Upper lobe of right lung (tissue), 1 donor: ENCODE measurements around the gene GALNTL6. TPM values are rescaled to one million over a fixed set of nuclear protein-coding genes. Genes with fewer than 3 reads are reported as not detected.

Experiments used
- ATAC-seq: fragments of 200-7000 bp; cut with Tn5 transposase; one replicate; pipeline ENCODE4 v1.9.1; 2020; ENCODE audit warnings: mild to moderate bottlenecking, moderate library complexity
- DNase-seq: peaks from one replicate; pipeline ENCODE4 v3.0.0-alpha.2; 2020
- H3K27ac ChIP-seq: fragments of 200-600 bp; one replicate; pipeline ENCODE4 v1.8.0; 2022
- H3K27me3 ChIP-seq: fragments of 200-600 bp; one replicate; pipeline ENCODE4 v1.8.0; 2022; ENCODE audit warnings: mild to moderate bottlenecking
- H3K36me3 ChIP-seq: fragments of 200-600 bp; one replicate; pipeline ENCODE4 v1.8.0; 2022
- H3K4me1 ChIP-seq: fragments of 200-600 bp; one replicate; pipeline ENCODE4 v1.8.0; 2022
- H3K4me3 ChIP-seq: fragments of 200-600 bp; one replicate; pipeline ENCODE4 v1.8.0; 2022; ENCODE audit warnings: mild to moderate bottlenecking
- H3K9me3 ChIP-seq: fragments of 200-600 bp; one replicate; pipeline ENCODE4 v1.8.0; 2022
- intact Hi-C: fragments of 100-400 bp; cut with DNase I; formaldehyde crosslinking; loops from one replicate; pipeline ENCODE4 v1.11.0; 2022
- total RNA-seq: library from RNA; stranded (reverse); fragmentation: NEBNext Ultra II Directional; extraction: Animal tissue kit (Norgen Biotek cat#: 25700); gene quantifications from one replicate; pipeline ENCODE4 v1.2.1, GENCODE V29; 2021
- TF ChIP-seq, protein P1 (sequence below): fragments of 200-600 bp; IDR thresholded peaks from one replicate; pipeline ENCODE4 v1.8.0; 2022; ENCODE audit warnings: antibody characterized with exemption
- donor health status: DM: no; HTN: yes; CAD: no; lungs with severe emphysema.

The GALNTL6 gene
- total RNA-seq, 1 donor from 2014 or later, result 0.20 TPM

DNA sequence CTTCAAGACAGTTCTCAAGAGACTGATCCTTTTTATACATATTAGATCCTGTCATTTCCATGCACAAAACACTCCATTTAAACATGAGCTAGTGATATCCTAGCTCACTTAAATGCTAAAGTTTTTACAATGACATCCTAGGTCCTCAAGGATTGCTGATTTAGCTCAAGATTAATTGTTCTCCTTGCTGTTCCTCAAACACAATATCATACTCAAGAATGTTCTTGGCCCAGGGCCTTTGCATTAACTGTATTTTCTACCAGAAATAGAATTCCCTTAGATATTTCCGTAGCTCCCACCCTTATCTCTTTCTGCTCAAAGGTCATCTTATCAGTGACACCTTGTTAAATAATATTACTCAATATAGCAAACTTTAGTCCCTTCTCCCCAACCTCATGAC, 270.1 kb downstream of the GALNTL6 start:
- TF ChIP-seq, protein P1, sequence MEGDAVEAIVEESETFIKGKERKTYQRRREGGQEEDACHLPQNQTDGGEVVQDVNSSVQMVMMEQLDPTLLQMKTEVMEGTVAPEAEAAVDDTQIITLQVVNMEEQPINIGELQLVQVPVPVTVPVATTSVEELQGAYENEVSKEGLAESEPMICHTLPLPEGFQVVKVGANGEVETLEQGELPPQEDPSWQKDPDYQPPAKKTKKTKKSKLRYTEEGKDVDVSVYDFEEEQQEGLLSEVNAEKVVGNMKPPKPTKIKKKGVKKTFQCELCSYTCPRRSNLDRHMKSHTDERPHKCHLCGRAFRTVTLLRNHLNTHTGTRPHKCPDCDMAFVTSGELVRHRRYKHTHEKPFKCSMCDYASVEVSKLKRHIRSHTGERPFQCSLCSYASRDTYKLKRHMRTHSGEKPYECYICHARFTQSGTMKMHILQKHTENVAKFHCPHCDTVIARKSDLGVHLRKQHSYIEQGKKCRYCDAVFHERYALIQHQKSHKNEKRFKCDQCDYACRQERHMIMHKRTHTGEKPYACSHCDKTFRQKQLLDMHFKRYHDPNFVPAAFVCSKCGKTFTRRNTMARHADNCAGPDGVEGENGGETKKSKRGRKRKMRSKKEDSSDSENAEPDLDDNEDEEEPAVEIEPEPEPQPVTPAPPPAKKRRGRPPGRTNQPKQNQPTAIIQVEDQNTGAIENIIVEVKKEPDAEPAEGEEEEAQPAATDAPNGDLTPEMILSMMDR, result no peak

DNA sequence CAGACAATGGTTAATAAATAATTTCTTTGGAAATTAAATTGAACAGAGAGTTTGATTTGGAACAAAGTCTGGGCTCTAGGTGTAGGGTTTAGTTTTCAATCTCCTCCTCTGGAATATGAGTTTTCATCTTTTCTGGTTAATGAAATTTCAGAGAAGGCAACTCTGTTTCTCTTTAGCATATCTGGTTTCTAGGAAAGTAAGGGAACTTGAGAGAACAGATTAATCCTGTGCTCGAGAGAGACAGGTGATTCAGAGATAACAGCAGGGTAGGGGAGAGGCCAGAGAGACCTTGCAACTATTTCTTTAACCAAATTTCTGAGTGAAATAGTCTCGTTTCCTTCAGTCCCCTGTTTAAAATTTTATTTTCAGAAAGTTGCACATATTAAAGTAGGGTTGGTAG, 275.4 kb downstream of the GALNTL6 start:
- intact Hi-C loops, result no loop called here
- H3K9me3 ChIP-seq, result no peaks in the 10 kb centered on the region
- H3K27me3 ChIP-seq, result no peaks in the 10 kb centered on the region
- no peaks in the 10 kb centered on the region for H3K4me1 ChIP-seq
- ATAC-seq (no peak), DNase-seq (no peak)
- H3K36me3 ChIP-seq, result no peaks in the 10 kb centered on the region
- TF ChIP-seq, protein P1, result no peak
- no peak overlapping the region for H3K27ac ChIP-seq
- no peak overlapping the region for H3K4me3 ChIP-seq

More for the DNA sequence above, 270.1 kb downstream of the GALNTL6 start:
- Histone ChIP-seq H3K4me1 (no peaks in the 10 kb centered on the region), H3K27ac (no peak overlapping the region), H3K27me3 (no peaks in the 10 kb centered on the region), H3K9me3 (no peaks in the 10 kb centered on the region), H3K36me3 (no peaks in the 10 kb centered on the region), H3K4me3 (no peak overlapping the region)
- intact Hi-C loops, result no loop called here
- ATAC-seq (no peak), DNase-seq (no peak)

DNA sequence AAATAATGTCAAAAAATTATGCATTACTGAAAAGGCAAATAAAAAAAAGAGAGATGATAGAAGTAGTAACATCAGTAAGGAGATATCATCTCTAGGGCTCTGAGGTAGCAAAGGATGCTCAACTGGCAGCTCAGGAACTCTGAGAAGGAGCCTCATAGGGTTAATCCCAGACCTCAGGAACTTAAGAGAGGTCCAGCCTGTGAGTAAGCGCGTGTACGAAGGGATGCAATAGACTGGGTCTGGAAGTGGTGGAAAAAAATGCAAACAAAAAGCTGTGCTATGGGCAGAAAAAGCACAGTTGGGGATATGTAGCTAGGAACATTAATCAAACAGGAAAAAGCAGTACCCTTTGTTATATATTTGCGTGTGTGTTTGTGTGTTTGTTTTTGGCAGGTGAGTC, 282.0 kb downstream of the GALNTL6 start:
- Histone ChIP-seq H3K4me3 (no peak overlapping the region), H3K27ac (no peak overlapping the region), H3K4me1 (no peaks in the 10 kb centered on the region), H3K36me3 (no peaks in the 10 kb centered on the region), H3K9me3 (no peaks in the 10 kb centered on the region), H3K27me3 (no peaks in the 10 kb centered on the region)
- ATAC-seq (no peak), DNase-seq (no peak)
- TF ChIP-seq, protein P1, result no peak
- intact Hi-C loops, result no loop called here

DNA sequence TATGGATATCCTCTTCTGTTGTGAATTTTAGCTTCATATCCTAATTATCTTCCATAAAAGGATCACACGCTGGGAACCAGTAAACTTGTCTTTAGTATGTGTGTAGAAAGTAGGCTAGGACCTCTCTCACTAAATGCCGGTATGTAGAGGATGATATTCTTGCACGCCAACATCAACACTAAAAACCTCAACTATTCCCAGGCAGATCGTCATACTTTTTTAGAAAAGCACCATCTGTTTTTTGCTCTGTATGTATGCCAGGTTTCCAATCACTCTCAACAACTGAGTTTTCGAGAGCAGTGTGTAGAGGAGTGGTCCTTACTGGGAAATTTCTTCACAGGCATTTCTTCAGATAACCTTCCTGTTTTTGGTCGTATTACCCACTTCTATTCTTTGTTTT, 283.6 kb downstream of the GALNTL6 start:
- DNase-seq (no peak), ATAC-seq (no peak)
- Histone ChIP-seq H3K4me1 (no peaks in the 10 kb centered on the region), H3K27me3 (no peaks in the 10 kb centered on the region), H3K36me3 (no peaks in the 10 kb centered on the region), H3K4me3 (no peak overlapping the region), H3K27ac (no peak overlapping the region), H3K9me3 (no peaks in the 10 kb centered on the region)
- TF ChIP-seq, protein P1, result no peak
- intact Hi-C loops, result no loop called here

DNA sequence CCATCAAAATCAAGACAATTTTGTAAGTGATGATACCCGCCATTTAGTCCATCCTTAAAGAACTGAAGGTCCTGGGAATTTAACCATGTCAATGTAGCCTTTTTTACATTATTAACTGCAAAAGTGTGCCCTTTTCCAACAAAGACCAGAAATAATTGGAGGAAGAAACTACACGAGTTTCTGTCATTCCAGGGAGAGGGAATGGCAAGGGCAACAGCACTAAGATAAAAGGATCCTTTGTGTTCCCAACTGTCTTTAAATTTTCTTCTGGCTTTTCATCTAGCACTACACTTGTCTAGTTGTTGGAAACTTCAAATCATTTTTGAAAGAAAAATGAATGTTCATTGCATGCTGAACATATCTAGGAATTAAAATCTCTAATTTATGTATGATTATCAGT, 286.2 kb downstream of the GALNTL6 start:
- Histone ChIP-seq H3K27me3 (no peaks in the 10 kb centered on the region), H3K36me3 (no peaks in the 10 kb centered on the region), H3K27ac (no peak overlapping the region), H3K9me3 (no peaks in the 10 kb centered on the region), H3K4me3 (no peak overlapping the region), H3K4me1 (no peaks in the 10 kb centered on the region)
- intact Hi-C loops, result no loop called here
- TF ChIP-seq, protein P1, result no peak
- ATAC-seq, result no peak
- DNase-seq, result no peak

DNA sequence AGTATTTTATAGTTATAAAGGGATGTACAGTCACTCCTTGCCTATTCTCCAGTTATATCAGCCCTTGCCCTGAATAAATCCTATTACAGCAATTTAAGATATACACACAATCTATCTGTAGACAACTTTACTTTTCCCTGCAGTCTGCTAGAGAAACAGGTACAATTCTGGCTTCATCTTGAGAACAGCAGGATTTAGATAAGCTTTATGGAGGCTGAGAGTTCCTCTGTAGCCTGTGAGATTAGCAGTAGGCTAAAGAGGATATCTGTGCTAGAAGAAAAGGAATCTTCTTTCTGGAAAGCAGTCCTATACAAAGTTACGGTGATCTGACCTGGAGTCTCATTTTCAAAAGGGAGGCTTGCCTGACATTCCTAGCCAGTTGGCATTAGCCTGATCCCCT, 290.3 kb downstream of the GALNTL6 start:
- intact Hi-C loops, result no loop called here
- H3K4me1 ChIP-seq, result no peaks in the 10 kb centered on the region
- H3K36me3 ChIP-seq, result no peaks in the 10 kb centered on the region
- H3K4me3 ChIP-seq, result no peak overlapping the region
- H3K27ac ChIP-seq, result no peak overlapping the region
- H3K27me3 ChIP-seq, result no peaks in the 10 kb centered on the region
- no peak for DNase-seq
- no peak for ATAC-seq
- no peaks in the 10 kb centered on the region for H3K9me3 ChIP-seq
- TF ChIP-seq, protein P1, result no peak
